Measurements from ENCODE around the gene IQGAP1.
A peak's percentile ranks its signal among the peaks of the same experiment; 100 is the strongest.

Gene IQGAP1

DNA sequence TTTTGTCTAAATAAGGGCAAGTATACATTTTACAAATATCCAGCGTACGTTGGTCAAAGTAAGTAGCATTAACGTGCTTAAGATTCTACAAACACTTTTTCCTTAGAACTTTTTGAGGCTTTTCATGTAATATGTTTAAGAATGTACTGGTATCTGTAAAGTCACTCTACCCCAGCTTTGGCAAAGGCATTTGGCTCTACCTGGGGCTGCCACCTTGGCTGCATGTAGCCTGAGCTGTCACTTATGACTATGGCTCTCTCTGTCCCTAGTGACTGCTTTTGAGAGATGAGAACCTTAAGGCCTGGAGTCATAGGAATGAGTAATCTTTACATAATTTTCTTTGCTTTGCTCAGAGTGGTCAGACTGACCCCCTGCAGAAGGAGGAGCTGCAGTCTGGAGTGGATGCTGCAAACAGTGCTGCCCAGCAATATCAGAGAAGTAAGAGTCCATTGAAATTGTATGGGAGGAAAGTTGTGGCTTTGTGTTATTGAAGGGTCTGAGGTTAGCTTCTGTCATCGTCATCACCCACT, 61.2 kb downstream of the IQGAP1 start:
- no peak for DNase-seq

DNA sequence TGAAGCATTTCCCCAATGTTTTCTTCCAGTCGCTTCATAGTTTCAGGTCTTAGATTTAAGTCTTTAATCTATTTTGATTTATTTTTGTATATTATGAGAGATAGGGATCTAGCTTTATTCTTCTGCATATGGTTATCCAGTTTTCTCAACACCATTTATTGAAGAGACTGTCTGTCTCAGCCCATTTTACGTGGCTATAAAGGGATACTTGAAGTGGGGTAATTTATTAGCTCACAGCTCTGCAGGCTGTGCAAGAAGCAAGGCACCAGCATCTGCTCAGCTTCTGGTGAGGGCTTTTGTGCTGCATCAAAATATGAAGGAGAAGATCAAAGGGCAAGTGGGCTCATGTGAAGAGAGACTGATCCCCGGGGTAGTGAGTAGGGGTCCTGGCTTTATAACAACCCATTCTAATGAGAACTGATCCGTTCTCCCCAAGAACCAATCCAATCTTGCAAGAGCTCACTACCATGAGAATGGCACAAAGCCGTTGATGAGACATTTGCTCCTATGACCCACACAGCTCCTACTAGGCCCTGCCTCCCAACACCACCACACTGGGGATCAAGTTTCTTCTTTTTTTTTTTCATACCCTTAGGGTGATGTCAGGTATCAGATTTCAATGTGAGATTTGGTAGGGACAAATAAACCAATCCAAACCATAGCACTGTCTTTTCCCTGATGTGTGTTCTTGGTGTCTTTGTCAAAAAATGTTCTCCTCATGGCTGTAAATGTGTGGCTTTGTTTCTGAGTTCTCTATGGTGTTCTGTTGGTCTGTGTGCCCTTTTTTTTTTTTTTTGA, 63.2 kb downstream of the IQGAP1 start:
- no peak for DNase-seq

GRCh38 chr15:90456236-90456635, 68.2 kb downstream of the IQGAP1 start:
- DNase-seq = no peak

GRCh38 chr15:90458061-90458460, 70.0 kb downstream of the IQGAP1 start:
- DNase-seq = no peak

DNA sequence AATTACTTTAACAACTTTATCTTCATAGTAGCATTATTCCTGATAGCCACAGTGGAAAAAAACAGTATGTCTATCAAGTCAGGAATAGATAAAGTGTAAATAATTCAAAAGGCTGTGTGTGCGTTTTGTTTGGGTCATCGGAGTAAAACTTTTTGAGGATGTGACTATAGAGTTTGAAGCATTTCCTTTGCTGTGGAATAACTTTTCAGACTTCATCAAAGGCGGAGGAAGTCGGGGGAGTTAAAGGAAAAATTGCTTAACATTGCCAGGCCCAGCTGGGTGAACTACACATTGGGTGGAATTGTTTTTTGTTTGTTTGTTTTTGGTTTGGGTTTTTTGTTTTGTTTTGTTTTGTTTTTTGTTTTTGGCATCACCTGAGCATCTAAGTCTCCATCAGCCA, 71.3 kb downstream of the IQGAP1 start:
- DNase-seq = no peak

- no peak for DNase-seq
Measured at GRCh38 chr15:90460142-90460824, 72.2 kb downstream of the IQGAP1 start.

DNA sequence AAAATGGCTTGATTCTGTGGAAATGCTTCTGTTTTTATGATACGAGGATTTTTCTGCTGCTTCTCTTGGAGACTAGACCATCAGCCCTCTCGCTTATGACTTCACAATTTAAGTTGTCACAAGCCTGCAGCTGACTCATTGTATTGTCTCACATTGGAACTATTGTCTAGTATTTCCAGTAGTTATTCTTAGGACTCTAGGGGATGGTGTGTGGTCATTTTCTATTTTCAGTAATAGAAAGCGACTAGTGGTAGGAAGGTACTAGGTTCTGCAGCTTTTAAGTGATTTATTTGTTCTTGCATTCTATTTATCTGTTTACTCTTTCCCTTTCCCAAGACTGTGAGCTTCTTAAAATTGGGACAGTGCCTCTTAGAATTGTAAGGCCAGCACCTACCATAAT, 75.3 kb downstream of the IQGAP1 start:
- no peak for DNase-seq

DNA sequence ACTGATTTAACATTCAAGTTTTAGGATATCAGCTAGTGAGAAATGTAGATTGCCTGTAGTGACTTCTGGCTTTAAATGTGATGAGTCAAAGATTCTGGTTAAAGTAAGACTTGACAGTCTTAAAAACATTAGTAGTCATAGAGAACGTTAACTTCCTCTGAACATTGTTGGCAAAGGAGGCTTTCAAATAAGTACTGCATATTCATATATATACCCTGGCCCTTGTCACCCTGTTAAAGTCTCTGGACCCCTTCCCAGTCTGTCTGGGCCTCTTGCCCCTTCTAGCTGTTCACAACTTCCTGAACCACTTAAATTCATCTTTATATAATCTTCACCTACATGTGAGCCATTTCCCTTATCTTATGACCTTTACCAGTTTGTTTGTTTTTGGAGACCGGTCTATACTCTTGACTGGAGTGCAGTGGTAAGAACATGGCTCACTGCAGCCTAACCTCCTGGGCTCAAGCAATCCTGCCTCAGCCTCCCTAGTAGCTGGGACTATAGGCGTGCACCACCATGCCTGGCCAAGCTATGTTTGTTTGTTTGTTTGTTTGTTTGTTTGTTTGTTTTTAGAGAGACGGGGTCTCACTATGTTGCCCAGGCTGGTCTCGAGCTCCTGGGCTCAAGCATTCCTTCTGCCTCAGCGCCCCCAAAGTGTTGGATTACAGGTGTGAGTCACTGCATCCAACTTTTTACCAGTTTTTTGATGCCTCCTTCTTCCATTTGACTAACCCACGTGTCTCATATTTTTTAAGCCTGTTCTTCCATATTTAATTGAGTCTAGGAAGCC, 77.3 kb downstream of the IQGAP1 start:
- no peak for DNase-seq

DNA sequence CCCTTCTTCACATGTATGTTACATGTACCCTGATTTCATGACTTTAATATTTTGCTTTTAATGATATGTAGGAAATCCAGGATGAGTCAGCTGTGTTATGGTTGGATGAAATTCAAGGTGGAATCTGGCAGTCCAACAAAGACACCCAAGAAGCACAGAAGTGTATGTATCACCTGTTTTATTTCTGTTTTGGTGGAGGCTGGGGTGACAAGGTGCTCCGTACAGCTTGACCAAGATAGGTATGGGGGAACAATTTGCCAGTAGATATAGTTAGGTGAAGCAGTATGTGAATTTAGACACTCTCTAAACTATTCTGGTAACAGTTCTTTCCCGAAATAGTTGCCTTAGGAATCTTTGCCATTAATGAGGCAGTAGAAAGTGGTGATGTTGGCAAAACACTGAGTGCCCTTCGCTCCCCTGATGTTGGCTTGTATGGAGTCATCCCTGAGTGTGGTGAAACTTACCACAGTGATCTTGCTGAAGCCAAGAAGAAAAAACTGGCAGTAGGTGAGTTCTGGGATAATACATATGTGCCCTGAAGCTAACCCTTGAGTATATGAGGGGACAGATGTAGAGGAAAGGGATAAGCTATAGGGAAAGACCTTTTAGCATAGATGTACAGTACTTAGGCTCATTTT, 78.0 kb downstream of the IQGAP1 start:
- DNase-seq = no peak

- no peak for DNase-seq
Measured at GRCh38 chr15:90469723-90470122, 81.7 kb downstream of the IQGAP1 start.

GRCh38 chr15:90470453-90470852, 82.4 kb downstream of the IQGAP1 start:
- no peak for DNase-seq

DNA sequence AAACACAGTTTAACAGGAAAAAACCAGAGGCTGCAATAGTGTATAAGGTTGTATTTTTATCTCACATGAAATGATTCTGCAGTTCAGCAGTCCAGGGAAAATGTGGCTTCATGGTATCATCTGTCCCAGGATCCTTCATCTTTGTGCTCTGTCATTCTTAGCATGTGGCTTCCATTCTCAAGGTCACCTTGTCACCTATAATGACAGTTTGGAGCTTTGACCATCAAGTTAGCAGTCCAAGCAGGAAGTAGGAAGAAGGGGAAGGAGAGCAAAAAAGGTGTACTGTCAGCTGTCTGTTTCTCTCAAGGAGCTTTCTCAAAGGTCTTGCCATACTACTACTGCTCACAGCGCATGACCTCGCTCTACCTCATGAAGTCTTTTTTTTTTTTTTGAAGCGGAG, 83.1 kb downstream of the IQGAP1 start:
- DNase-seq = no peak

GRCh38 chr15:90471769-90472168, 83.7 kb downstream of the IQGAP1 start:
- DNase-seq = no peak

DNA sequence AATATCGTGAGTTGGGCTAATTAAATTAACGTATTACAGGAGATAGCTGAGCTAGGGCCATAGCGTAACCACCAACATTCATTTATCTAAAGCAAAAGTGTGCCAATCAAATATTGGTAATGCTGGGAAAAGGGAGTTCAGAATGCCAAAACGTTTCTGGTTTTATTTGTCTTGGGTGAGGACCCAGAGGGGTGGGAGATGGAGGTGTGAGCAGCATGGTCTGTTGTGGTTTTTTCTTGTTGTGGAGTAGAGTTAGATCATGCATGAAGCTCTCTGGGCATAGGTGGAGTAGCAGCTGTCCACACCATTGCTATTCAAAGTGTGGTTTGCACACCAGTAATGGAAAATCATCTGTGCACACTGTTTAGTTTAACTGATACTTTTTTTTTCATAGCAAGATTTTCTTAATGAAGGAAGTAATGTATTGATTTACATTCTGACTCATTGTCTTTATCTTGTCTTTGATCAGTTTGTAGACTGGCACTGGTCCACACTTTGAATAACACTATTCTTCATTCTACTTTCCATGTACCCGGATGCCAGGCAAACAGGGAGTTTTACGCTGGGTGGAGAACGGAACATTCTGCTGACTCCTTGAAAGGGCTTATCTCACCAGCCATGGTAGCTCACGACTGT, 90.9 kb downstream of the IQGAP1 start:
- DNase-seq = no peak

- no peak for DNase-seq
Measured at GRCh38 chr15:90479656-90480055, 91.6 kb downstream of the IQGAP1 start.

DNA sequence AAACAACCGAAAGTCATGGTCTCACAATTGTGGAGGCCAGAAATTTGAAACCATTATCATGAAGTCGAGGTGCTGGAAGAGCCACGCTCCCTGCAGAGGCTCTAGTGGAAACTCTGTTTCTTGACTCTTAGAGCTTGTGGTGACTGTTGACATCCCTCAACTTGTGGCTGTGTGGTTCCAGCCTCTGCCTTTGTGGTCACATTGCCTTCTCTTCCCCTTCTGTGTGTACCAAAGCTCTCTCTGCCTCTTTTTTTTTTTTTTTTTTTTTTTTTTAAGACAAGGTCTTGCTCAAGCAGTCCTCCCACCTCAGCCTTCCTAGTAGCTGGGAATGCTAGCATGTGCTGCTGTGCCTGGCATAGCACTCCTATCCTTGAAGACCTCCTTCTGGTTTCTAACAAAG, 93.0 kb downstream of the IQGAP1 start:
- no peak for DNase-seq

DNA sequence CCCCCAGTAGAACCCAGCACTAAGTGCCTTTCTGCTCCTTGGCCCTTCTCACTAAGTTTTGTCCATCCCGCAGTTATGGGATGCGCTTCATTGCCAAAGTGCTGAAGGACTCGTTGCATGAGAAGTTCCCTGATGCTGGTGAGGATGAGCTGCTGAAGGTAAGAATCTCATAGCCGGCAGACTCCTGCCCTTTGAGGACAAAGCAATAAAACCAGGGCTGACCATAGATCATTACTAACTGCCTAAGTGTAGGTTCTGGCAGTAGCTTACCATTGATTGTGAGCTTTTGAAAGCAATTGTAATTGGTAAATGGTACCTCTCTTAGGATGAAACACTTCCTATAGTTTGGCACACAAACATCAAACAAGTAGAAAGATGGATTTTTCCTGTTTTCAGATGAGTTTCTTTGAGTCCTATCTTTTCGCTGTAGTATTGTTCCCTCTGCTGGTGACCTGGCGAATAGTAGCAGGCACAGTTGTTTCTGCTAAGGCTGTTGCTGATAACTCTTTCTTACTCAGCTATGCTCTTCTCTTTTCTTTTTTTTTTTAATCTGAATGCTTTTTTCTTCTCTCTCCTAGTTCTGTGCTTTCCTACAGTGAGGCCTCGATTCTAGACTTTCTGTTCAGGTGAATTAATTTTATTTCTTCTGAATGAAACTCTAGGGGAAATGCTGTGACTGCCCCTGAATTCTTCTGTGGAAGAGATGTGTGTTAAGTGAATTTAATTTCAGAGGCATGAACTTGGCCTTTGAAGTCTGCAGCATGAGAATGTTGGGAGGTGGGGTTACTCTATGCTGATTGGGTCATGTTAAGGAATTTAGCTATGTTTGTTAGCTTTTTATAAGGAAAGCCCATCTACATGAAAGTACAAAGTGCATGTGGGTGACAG, 94.3 kb downstream of the IQGAP1 start:
- DNase-seq = peak; percentile 41

DNA sequence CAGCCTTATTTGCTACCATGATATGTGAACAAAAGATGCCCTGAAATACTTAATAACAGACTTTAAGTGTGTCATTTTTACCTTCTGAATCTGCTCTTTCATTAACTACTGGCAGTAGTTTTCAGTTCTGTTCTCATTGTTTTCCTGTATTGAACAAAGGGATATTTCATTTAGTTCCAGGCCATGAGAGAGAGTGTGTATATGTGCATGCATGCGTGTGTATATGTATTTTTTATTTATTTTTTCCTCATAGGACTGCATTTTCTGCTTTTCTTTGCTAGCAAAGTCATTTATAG, 94.9 kb downstream of the IQGAP1 start:
- DNase-seq = no peak

DNA sequence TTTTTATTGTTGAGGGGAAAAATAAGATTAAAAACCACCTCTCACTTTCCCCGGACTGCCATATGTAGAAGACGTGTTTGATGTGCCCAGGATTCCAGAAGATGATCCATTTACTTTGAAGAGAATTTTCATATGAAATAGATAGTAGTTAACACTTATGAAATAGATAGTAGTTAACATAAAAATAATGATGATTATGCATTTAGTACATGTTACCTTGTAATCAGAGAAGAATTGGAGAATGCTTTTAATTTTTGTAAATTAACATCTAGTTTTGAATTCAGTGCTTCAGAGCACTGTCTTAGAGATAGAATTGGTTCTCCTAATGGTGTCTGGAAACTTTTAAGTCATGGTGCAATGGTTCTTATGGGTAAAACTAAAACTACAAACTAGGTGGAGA, 95.6 kb downstream of the IQGAP1 start:
- DNase-seq = no peak

DNA sequence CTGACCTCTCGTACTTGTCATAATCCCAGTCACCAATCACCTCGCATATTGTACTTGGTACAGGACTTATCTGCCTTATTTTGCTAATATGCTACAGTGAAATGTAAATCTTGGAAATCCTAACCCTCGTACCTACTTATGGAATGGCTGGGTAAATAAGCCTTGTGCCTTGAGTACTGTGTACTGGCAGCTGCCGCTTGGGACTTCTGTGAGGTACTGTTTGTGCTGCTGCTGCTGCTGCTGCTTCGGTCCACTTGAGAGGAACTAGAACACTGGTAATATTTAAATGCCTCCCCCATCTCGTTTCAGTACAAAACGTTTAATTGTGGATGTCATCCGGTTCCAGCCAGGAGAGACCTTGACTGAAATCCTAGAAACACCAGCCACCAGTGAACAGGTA, 99.1 kb downstream of the IQGAP1 start:
- DNase-seq = no peak

DNA sequence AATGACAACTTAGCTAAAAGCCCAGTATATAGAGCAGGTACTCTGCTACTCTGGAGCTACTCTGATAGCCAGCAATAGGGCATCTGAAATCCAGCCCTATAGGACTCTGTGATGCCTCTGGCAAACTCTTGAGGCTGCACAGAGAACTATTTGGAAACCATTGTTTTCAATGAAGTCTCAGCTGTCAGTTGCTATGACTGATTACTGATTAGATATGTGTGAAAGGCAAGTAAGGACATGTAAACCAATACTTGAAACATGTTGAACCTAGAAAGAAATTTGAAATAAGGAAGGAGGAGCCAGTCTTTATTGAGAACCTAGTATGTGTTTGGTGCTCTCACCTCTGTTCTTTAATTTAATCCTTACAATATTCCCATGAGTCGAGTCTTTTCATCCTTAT, 101.5 kb downstream of the IQGAP1 start:
- DNase-seq = no peak

GRCh38 chr15:90489944-90490343, 101.9 kb downstream of the IQGAP1 start:
- no peak for DNase-seq
